ENCODE results near the gene MYO15B. TPM values are rescaled to one million over a fixed set of nuclear protein-coding genes. Genes with fewer than 3 reads are reported as not detected.

The MYO15B gene
- total RNA-seq, 1 donor from 2014 or later, result 336 TPM

GRCh38 chr17:75594499-75595283 lies 7.1 kb downstream of the MYO15B start:
- peak; percentile 57 for DNase-seq (ENCODE audit: low spot score)
- intact Hi-C loops (cut with DNase I), result no loop called here
- no peak for ATAC-seq

- ATAC-seq (no peak), DNase-seq (ENCODE audit: low spot score) (peak; percentile 55)
- intact Hi-C loops (cut with DNase I), result no loop called here
These were observed 7.8 kb downstream of the MYO15B start for GRCh38 chr17:75595284-75595919.

GRCh38 chr17:75595920-75596313 lies 8.3 kb downstream of the MYO15B start:
- intact Hi-C loops (cut with DNase I), result loop anchor here (1.0 kb wide), 1 partner anchor 83 kb away; no protein-coding TSS in a partner anchor
- ATAC-seq (no peak), DNase-seq (ENCODE audit: low spot score) (no peak)

GRCh38 chr17:75596320-75597087 lies 8.9 kb downstream of the MYO15B start:
- DNase-seq (ENCODE audit: low spot score) (peak; percentile 54), ATAC-seq (no peak)
- intact Hi-C loops (cut with DNase I), result loop anchor here (1.0 kb wide), 1 partner anchor 83 kb away; no protein-coding TSS in a partner anchor

- ATAC-seq (peak; percentile 56), DNase-seq (ENCODE audit: low spot score) (peak; percentile 67)
- intact Hi-C loops (cut with DNase I), result no loop called here
These were observed 13.7 kb downstream of the MYO15B start for GRCh38 chr17:75601057-75601987.

GRCh38 chr17:75602644-75603043 lies 15.0 kb downstream of the MYO15B start:
- ATAC-seq (peak; percentile 11), DNase-seq (ENCODE audit: low spot score) (no peak)
- intact Hi-C loops (cut with DNase I), result no loop called here

GRCh38 chr17:75603123-75603522 lies 15.5 kb downstream of the MYO15B start:
- ATAC-seq (no peak), DNase-seq (ENCODE audit: low spot score) (no peak)
- intact Hi-C loops (cut with DNase I), result no loop called here

- intact Hi-C loops (cut with DNase I), result no loop called here
- DNase-seq (ENCODE audit: low spot score), result no peak
- no peak for ATAC-seq
These were observed 16.6 kb downstream of the MYO15B start for GRCh38 chr17:75604034-75604695.

- no peak for ATAC-seq
- DNase-seq (ENCODE audit: low spot score), result no peak
- intact Hi-C loops (cut with DNase I), result no loop called here
These were observed 18.2 kb downstream of the MYO15B start for GRCh38 chr17:75605790-75606189.

GRCh38 chr17:75607086-75607485 lies 19.5 kb downstream of the MYO15B start:
- intact Hi-C loops (cut with DNase I), result no loop called here
- DNase-seq (ENCODE audit: low spot score), result no peak
- ATAC-seq, result no peak

- intact Hi-C loops (cut with DNase I), result no loop called here
- ATAC-seq, result no peak
- no peak for DNase-seq (ENCODE audit: low spot score)
These were observed 22.7 kb downstream of the MYO15B start for GRCh38 chr17:75610103-75610984.

- DNase-seq (ENCODE audit: low spot score) (no peak), ATAC-seq (no peak)
- intact Hi-C loops (cut with DNase I), result no loop called here
These were observed 24.3 kb downstream of the MYO15B start for GRCh38 chr17:75611851-75612429.

- DNase-seq (ENCODE audit: low spot score), result no peak
- ATAC-seq, result no peak
- intact Hi-C loops (cut with DNase I), result no loop called here
These were observed 25.5 kb downstream of the MYO15B start for GRCh38 chr17:75612906-75613626.

GRCh38 chr17:75614006-75614405 lies 26.4 kb downstream of the MYO15B start:
- ATAC-seq, result no peak
- intact Hi-C loops (cut with DNase I), result no loop called here

GRCh38 chr17:75614556-75615270 lies 27.1 kb downstream of the MYO15B start:
- DNase-seq (ENCODE audit: low spot score) (no peak), ATAC-seq (no peak)
- intact Hi-C loops (cut with DNase I), result no loop called here

More at GRCh38 chr17:75614006-75614405, 26.4 kb downstream of the MYO15B start:
- DNase-seq (ENCODE audit: low spot score), result no peak

- intact Hi-C loops (cut with DNase I), result no loop called here
- ATAC-seq (no peak), DNase-seq (ENCODE audit: low spot score) (no peak)
These were observed 27.7 kb downstream of the MYO15B start for GRCh38 chr17:75615301-75615700.
